ENCODE measurements around the gene FUT7. TPM values are rescaled to one million over a fixed set of nuclear protein-coding genes. Genes with fewer than 3 reads are reported as not detected.

The FUT7 gene
- total and polyA plus RNA-seq, 2 of the 13 experiments (the other 11 are each of a cell fraction or from before 2014, with no cell fraction given) = 0.05 TPM; not detected in 1

DNA sequence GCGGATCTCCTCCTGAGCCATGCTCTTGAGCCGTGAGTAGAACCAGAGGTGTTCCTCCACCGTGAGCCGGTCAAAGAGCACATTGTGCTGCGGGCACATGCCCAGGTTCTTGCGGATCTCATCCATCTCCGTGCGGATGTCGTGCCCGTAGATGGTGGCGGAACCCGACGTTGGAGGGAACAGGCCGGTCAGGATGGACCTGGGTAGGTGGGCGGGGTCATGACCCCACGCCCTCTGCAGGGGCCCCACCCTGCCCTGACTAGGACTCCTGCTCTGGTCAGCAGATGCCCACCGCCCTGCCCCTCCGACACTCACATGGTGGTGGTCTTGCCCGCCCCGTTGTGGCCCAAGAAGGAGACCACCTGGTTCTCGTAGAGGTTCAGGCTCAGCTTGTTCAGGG is 15.9 kb downstream of the FUT7 start:
- no peaks in the 10 kb centered on the region for H3K27me3 ChIP-seq (ENCODE audit: control insufficient read depth in 1 of 2, insufficient read depth in 2 of 2, low read length in 2 of 2)
- H3K4me3 ChIP-seq (replicated peaks in 1 of 3; ENCODE audit: insufficient read depth in 1 of 3, low read depth in 2 of 3, low read length in 3 of 3) = no peak overlapping the region
- no peaks in the 10 kb centered on the region for H3K4me1 ChIP-seq (ENCODE audit: insufficient read depth, low read length)
- POLR2A ChIA-PET = no interaction called here
- H3K36me3 ChIP-seq (replicated peaks in 1 of 2; ENCODE audit: control insufficient read depth in 1 of 2, insufficient read depth in 2 of 2, low read length in 2 of 2) = peaks cover 1 to 2% of the 10 kb centered on the region in 2 experiments; a peak in 1 of 5 replicates
- ATAC-seq (no peak), FAIRE-seq (no peak), DNase-seq (ENCODE audit: low spot score) (no peak)
- no peaks in the 10 kb centered on the region for H4K20me1 ChIP-seq (ENCODE audit: insufficient read depth, low read length)
- H3K4me2 ChIP-seq (ENCODE audit: low read depth, low read length) = no peak overlapping the region
- 92% methylated on average over 14 of the region's 21 CpGs for WGBS (ENCODE audit: low lambda C conversion rate)
- CTCF ChIA-PET (ENCODE audit: low intra/inter-chr PET ratio, low total read pairs) = no interaction called here
- H3K9ac ChIP-seq (ENCODE audit: insufficient read depth, low read depth, low read length) = no peak overlapping the region
- no TSS peak for BruUV-seq (replicated peaks)
- no peaks in the 10 kb centered on the region for H3K9me3 ChIP-seq (ENCODE audit: low read length)
- intact Hi-C loops (cut with micrococcal nuclease; ENCODE audit: unreplicated experiment) = no loop called here
- H3K27ac ChIP-seq (ENCODE audit: extremely low read length, insufficient read depth, low read length) = no peak overlapping the region
- H3K79me2 ChIP-seq (ENCODE audit: insufficient read depth, low read length) = no peaks in the 10 kb centered on the region
- in situ Hi-C loops (cut with HindIII; ENCODE audit: extremely low pct_ligation_motif_present, low pct_unique_long_range_greater_than_20kb) = no loop called here
- H2AFZ ChIP-seq (ENCODE audit: low read length) = no peak overlapping the region
- TF ChIP-seq WIZ (CRISPR knock-in tag; IDR thresholded peaks at IDR 0.05) (no peak), ZNF292 (CRISPR knock-in tag; IDR thresholded peaks at IDR 0.05; ENCODE audit: borderline replicate concordance, low read depth) (no peak), ZFP1 (CRISPR knock-in tag; IDR thresholded peaks at IDR 0.05) (no peak), SP2 (CRISPR knock-in tag; IDR thresholded peaks at IDR 0.05) (no peak), KMT2A (CRISPR knock-in tag; IDR thresholded peaks at IDR 0.05) (no peak), ZMYM2 (CRISPR knock-in tag; IDR thresholded peaks at IDR 0.05) (no peak), RFX1 (IDR thresholded peaks at IDR 0.05) (no peak), ELF3 (CRISPR knock-in tag; IDR thresholded peaks at IDR 0.05) (no peak)
- TF ChIP-seq, protein P1, sequence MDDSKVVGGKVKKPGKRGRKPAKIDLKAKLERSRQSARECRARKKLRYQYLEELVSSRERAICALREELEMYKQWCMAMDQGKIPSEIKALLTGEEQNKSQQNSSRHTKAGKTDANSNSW (CRISPR knock-in tag; IDR thresholded peaks at IDR 0.05; ENCODE audit: borderline replicate concordance) = no peak
- TF ChIP-seq, protein P2, sequence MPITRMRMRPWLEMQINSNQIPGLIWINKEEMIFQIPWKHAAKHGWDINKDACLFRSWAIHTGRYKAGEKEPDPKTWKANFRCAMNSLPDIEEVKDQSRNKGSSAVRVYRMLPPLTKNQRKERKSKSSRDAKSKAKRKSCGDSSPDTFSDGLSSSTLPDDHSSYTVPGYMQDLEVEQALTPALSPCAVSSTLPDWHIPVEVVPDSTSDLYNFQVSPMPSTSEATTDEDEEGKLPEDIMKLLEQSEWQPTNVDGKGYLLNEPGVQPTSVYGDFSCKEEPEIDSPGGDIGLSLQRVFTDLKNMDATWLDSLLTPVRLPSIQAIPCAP (CRISPR knock-in tag; IDR thresholded peaks at IDR 0.05; ENCODE audit: low read depth) = no peak
- TF ChIP-seq, protein P3, sequence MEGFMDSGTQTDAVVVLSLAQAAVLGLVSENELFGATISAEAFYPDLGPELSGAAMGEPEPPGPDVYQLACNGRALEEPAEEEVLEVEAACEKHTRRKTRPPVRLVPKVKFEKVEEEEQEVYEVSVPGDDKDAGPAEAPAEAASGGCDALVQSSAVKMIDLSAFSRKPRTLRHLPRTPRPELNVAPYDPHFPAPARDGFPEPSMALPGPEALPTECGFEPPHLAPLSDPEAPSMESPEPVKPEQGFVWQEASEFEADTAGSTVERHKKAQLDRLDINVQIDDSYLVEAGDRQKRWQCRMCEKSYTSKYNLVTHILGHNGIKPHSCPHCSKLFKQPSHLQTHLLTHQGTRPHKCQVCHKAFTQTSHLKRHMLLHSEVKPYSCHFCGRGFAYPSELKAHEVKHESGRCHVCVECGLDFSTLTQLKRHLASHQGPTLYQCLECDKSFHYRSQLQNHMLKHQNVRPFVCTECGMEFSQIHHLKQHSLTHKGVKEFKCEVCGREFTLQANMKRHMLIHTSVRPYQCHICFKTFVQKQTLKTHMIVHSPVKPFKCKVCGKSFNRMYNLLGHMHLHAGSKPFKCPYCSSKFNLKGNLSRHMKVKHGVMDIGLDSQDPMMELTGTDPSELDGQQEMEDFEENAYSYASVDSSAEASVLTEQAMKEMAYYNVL (CRISPR knock-in tag; IDR thresholded peaks at IDR 0.05; ENCODE audit: borderline replicate concordance) = no peak
- TF ChIP-seq, protein P4, sequence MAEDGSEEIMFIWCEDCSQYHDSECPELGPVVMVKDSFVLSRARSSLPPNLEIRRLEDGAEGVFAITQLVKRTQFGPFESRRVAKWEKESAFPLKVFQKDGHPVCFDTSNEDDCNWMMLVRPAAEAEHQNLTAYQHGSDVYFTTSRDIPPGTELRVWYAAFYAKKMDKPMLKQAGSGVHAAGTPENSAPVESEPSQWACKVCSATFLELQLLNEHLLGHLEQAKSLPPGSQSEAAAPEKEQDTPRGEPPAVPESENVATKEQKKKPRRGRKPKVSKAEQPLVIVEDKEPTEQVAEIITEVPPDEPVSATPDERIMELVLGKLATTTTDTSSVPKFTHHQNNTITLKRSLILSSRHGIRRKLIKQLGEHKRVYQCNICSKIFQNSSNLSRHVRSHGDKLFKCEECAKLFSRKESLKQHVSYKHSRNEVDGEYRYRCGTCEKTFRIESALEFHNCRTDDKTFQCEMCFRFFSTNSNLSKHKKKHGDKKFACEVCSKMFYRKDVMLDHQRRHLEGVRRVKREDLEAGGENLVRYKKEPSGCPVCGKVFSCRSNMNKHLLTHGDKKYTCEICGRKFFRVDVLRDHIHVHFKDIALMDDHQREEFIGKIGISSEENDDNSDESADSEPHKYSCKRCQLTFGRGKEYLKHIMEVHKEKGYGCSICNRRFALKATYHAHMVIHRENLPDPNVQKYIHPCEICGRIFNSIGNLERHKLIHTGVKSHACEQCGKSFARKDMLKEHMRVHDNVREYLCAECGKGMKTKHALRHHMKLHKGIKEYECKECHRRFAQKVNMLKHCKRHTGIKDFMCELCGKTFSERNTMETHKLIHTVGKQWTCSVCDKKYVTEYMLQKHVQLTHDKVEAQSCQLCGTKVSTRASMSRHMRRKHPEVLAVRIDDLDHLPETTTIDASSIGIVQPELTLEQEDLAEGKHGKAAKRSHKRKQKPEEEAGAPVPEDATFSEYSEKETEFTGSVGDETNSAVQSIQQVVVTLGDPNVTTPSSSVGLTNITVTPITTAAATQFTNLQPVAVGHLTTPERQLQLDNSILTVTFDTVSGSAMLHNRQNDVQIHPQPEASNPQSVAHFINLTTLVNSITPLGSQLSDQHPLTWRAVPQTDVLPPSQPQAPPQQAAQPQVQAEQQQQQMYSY (CRISPR knock-in tag; IDR thresholded peaks at IDR 0.05) = no peak
- TF ChIP-seq, protein P5, sequence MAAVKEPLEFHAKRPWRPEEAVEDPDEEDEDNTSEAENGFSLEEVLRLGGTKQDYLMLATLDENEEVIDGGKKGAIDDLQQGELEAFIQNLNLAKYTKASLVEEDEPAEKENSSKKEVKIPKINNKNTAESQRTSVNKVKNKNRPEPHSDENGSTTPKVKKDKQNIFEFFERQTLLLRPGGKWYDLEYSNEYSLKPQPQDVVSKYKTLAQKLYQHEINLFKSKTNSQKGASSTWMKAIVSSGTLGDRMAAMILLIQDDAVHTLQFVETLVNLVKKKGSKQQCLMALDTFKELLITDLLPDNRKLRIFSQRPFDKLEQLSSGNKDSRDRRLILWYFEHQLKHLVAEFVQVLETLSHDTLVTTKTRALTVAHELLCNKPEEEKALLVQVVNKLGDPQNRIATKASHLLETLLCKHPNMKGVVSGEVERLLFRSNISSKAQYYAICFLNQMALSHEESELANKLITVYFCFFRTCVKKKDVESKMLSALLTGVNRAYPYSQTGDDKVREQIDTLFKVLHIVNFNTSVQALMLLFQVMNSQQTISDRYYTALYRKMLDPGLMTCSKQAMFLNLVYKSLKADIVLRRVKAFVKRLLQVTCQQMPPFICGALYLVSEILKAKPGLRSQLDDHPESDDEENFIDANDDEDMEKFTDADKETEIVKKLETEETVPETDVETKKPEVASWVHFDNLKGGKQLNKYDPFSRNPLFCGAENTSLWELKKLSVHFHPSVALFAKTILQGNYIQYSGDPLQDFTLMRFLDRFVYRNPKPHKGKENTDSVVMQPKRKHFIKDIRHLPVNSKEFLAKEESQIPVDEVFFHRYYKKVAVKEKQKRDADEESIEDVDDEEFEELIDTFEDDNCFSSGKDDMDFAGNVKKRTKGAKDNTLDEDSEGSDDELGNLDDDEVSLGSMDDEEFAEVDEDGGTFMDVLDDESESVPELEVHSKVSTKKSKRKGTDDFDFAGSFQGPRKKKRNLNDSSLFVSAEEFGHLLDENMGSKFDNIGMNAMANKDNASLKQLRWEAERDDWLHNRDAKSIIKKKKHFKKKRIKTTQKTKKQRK (IDR thresholded peaks at IDR 0.05; ENCODE audit: low read length) = no peak
- TF ChIP-seq, protein P6, sequence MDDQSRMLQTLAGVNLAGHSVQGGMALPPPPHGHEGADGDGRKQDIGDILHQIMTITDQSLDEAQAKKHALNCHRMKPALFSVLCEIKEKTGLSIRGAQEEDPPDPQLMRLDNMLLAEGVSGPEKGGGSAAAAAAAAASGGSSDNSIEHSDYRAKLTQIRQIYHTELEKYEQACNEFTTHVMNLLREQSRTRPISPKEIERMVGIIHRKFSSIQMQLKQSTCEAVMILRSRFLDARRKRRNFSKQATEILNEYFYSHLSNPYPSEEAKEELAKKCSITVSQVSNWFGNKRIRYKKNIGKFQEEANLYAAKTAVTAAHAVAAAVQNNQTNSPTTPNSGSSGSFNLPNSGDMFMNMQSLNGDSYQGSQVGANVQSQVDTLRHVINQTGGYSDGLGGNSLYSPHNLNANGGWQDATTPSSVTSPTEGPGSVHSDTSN (CRISPR knock-in tag; IDR thresholded peaks at IDR 0.05; ENCODE audit: borderline replicate concordance) = no peak
